Mucosa of descending colon (tissue), 3 donors: ENCODE data around the gene ZC3H15. TPM values are rescaled to one million over a fixed set of nuclear protein-coding genes. Genes with fewer than 3 reads are reported as not detected.

Source experiments
- ATAC-seq: fragments of 200-7000 bp; cut with Tn5 transposase; one replicate; pipeline ENCODE4 v1.9.1; 2020; ENCODE audit warnings: mild to moderate bottlenecking, moderate library complexity
- DNase-seq, 3 donors: peaks; one replicate each; pipeline ENCODE4 v3.0.0-alpha.2; 2020
- H3K36me3 ChIP-seq: fragments of 200-600 bp; one replicate; pipeline ENCODE4 v1.8.0; 2021; ENCODE audit warnings: low read depth, mild to moderate bottlenecking
- H3K4me1 ChIP-seq: fragments of 200-600 bp; one replicate; pipeline ENCODE4 v1.8.0; 2021; ENCODE audit warnings: low read depth, mild to moderate bottlenecking
- H3K4me3 ChIP-seq: fragments of 200-600 bp; one replicate; pipeline ENCODE4 v1.8.0; 2021; ENCODE audit warnings: mild to moderate bottlenecking
- H3K9me3 ChIP-seq: fragments of 200-600 bp; one replicate; pipeline ENCODE4 v1.8.0; 2021; ENCODE audit warnings: mild to moderate bottlenecking
- CTCF ChIP-seq: fragments of 200-600 bp; IDR thresholded peaks from one replicate; pipeline ENCODE4 v1.8.0; 2022; ENCODE audit warnings: antibody characterized with exemption, mild to moderate bottlenecking
- intact Hi-C, 2 donors: fragments of 100-400 bp; cut with DNase I in 1 of 2; cut with micrococcal nuclease in 1 of 2; formaldehyde crosslinking; loops; one replicate each; pipeline versions ENCODE4 v1.11.0 to v1.11.1; 2022; cut with DNase I, micrococcal nuclease
- total RNA-seq, 3 donors: library from RNA; stranded (reverse); fragmentation: NEBNext Ultra II Directional in 2 of 3; extraction: Animal tissue kit (Norgen Biotek cat#: 25700) in 2 of 3; gene quantifications; one replicate each; pipeline versions ENCODE4 v1.2.1 to v1.2.4, GENCODE V29; 2021 to 2023
- donor health status: DM: no; HTN: no; CAD: no; lungs with moderate emphysema.
- donor health status: DM: no; HTN: no; CAD: no.
- donor health status: DM: no; HTN: yes; CAD: no.

Gene ZC3H15
- total RNA-seq, 3 donors from 2014 or later, result 46.5 to 54.6 (median 48.2) TPM

GRCh38 chr2:186497928-186498327 is 11.9 kb downstream of the ZC3H15 start:
- H3K9me3 ChIP-seq, result no peaks in the 10 kb centered on the region
- ATAC-seq (no peak), DNase-seq (no peak)
- no peaks in the 10 kb centered on the region for H3K4me1 ChIP-seq
- intact Hi-C loops, result no loop called here
- H3K36me3 ChIP-seq, result no peaks in the 10 kb centered on the region
- H3K4me3 ChIP-seq, result no peak overlapping the region
- TF ChIP-seq CTCF, result no peak

GRCh38 chr2:186498834-186499233 is 12.8 kb downstream of the ZC3H15 start:
- intact Hi-C loops, result no loop called here
- TF ChIP-seq CTCF, result no peak
- ATAC-seq, result no peak
- H3K4me3 ChIP-seq, result no peak overlapping the region
- no peaks in the 10 kb centered on the region for H3K9me3 ChIP-seq
- H3K4me1 ChIP-seq, result no peaks in the 10 kb centered on the region
- no peak for DNase-seq
- no peaks in the 10 kb centered on the region for H3K36me3 ChIP-seq

- TF ChIP-seq CTCF, result peak; percentile 21
- ATAC-seq (peak; percentile 49), DNase-seq (no peak)
- H3K9me3 ChIP-seq, result no peaks in the 10 kb centered on the region
- no peaks in the 10 kb centered on the region for H3K4me1 ChIP-seq
- intact Hi-C loops, result loop anchor here in 1 of 2 donors (5.0 kb wide), 1 partner anchor 138 kb away; no protein-coding TSS in a partner anchor
- no peak overlapping the region for H3K4me3 ChIP-seq
- H3K36me3 ChIP-seq, result no peaks in the 10 kb centered on the region
These were observed 18.0 kb downstream of the ZC3H15 start for GRCh38 chr2:186503827-186504606.

GRCh38 chr2:186508263-186508662 is 22.2 kb downstream of the ZC3H15 start:
- Histone ChIP-seq H3K9me3 (no peaks in the 10 kb centered on the region), H3K36me3 (no peaks in the 10 kb centered on the region), H3K4me3 (no peak overlapping the region), H3K4me1 (no peaks in the 10 kb centered on the region)
- intact Hi-C loops, result loop anchor here in 1 of 2 donors (5.0 kb wide), 1 partner anchor 134 kb away; no protein-coding TSS in a partner anchor
- DNase-seq (no peak), ATAC-seq (no peak)
- no peak for TF ChIP-seq CTCF

- DNase-seq (no peak), ATAC-seq (no peak)
- Histone ChIP-seq H3K36me3 (no peaks in the 10 kb centered on the region), H3K4me3 (no peak overlapping the region), H3K4me1 (no peaks in the 10 kb centered on the region), H3K9me3 (no peaks in the 10 kb centered on the region)
- intact Hi-C loops, result no loop called here
- TF ChIP-seq CTCF, result no peak
These were observed 29.3 kb downstream of the ZC3H15 start for GRCh38 chr2:186515376-186515775.
